ENCODE measurements around the gene HCN1.
A peak's percentile ranks its signal among the peaks of the same experiment; 100 is the strongest.
"Not testable (repeated sequence)": the region's sequence is repeated elsewhere in the genome, so short reads cannot be mapped to it uniquely, and the experiment has no call there.

Gene HCN1

DNA sequence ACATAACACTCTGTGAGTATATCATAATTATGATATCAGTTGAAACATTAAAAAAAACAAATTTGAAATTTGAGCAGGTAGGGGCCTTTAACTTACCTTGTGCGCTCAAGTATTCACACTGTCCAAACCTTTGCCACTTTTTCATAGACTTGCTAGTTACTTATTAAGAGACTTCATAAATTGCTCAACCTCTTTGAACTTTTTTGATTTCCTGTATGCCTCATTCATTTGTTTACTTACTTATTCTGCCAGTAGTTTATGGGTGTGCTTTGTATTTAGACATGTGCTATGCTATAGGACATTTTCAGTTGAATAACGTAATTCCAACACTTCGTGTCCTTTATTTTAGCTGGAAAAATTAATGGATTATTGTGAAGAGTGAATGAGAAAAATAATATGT, 204.8 kb downstream of the HCN1 start:
- TF ChIP-seq, protein P1, sequence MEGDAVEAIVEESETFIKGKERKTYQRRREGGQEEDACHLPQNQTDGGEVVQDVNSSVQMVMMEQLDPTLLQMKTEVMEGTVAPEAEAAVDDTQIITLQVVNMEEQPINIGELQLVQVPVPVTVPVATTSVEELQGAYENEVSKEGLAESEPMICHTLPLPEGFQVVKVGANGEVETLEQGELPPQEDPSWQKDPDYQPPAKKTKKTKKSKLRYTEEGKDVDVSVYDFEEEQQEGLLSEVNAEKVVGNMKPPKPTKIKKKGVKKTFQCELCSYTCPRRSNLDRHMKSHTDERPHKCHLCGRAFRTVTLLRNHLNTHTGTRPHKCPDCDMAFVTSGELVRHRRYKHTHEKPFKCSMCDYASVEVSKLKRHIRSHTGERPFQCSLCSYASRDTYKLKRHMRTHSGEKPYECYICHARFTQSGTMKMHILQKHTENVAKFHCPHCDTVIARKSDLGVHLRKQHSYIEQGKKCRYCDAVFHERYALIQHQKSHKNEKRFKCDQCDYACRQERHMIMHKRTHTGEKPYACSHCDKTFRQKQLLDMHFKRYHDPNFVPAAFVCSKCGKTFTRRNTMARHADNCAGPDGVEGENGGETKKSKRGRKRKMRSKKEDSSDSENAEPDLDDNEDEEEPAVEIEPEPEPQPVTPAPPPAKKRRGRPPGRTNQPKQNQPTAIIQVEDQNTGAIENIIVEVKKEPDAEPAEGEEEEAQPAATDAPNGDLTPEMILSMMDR (IDR thresholded peaks at IDR 0.05; ENCODE audit: insufficient read depth, low read depth, low read length, missing control alignments) = no peak

DNA sequence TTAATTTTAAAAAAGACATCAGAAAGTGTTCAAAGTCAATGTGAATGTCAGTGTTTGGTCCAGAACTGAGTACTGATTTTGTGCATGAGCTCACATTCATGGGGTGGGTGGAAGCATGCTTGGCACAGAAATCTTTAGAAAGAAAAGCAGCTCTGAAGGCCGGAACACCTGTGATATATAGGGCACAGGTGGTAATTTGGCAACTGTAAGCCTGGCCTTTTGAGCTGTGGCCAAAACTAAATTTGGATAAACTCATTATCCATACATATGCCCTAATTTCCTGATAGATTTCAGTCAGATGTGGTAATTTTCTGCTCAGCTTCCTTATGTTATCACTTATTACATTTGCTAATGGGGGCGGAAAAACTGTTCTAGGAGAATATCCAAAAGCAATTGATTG, 211.4 kb downstream of the HCN1 start:
- no peak for DNase-seq (ENCODE audit: low read depth)
- TF ChIP-seq, protein P1 (IDR thresholded peaks at IDR 0.05; ENCODE audit: insufficient read depth, low read depth, low read length, missing control alignments) = no peak
- no peak overlapping the region for H3K4me3 ChIP-seq (ENCODE audit: low read depth, low read length)

More for the DNA sequence above, 204.8 kb downstream of the HCN1 start:
- no peak for DNase-seq (ENCODE audit: low read depth)
- no peak overlapping the region for H3K4me3 ChIP-seq (ENCODE audit: low read depth, low read length)

DNA sequence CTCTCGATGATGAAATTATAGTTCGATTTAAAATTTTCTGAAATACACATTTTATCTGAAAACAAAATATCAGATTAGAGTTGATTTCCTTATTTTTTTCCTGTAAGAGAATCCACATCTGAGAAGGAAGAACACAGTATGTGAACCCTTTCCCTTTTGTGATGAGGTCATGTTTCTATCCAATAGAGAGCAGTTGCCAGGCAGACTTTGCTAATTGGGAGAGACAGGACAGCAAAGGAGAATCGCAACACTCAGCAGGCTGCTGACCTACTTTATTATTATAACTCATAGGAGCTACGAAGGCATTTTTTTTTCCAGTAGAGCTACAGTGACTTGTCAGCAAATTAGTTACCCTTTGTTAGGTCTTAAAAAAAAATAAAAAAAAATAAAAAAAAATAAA, 242.1 kb downstream of the HCN1 start:
- H3K4me3 ChIP-seq (ENCODE audit: low read depth, low read length) = no peak overlapping the region
- TF ChIP-seq, protein P1 (IDR thresholded peaks at IDR 0.05; ENCODE audit: insufficient read depth, low read depth, low read length, missing control alignments) = no peak
- peak; percentile 3 for DNase-seq (ENCODE audit: low read depth)

DNA sequence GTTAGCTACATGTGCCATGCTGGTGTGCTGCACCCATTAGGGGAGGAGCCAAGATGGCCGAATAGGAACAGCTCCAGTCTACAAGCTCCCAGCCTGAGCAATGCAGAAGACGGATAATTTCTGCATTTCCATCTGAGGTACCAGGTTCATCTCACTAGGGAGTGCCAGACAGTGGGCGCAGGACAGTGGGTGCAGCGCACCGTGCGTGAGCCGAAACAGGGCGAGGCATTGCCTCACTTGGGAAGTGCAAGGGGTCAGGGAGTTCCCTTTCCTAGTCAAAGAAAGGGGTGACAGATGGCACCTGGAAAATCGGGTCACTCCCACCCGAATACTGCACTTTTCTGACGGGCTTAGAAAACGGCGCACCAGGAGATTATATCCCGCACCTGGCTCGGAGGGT, 251.3 kb downstream of the HCN1 start:
- DNase-seq (ENCODE audit: low read depth); H3K4me3 ChIP-seq (ENCODE audit: low read depth, low read length): not testable (repeated sequence)

DNA sequence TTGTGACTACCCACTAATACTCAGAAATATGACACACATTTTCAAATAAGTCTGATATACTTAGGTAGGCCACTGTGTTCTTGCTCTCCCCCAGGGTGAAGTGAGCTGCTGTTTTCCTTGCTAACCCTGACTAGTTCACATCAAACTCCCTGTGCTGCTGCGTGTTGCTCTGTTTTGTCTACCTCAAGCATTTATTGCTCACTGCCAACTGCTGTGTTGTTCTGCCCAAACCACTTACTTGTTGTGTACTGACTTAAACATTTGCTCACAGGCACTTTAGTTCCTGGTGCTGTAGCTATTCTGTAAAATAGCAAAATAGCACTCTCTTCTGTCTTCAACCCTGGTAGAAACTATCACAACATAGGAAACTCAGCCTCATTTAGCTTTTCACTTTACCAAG, 255.7 kb downstream of the HCN1 start:
- H3K4me3 ChIP-seq (ENCODE audit: low read depth, low read length) = no peak overlapping the region
- no peak for DNase-seq (ENCODE audit: low read depth)
- TF ChIP-seq, protein P1 (IDR thresholded peaks at IDR 0.05; ENCODE audit: insufficient read depth, low read depth, low read length, missing control alignments) = no peak

DNA sequence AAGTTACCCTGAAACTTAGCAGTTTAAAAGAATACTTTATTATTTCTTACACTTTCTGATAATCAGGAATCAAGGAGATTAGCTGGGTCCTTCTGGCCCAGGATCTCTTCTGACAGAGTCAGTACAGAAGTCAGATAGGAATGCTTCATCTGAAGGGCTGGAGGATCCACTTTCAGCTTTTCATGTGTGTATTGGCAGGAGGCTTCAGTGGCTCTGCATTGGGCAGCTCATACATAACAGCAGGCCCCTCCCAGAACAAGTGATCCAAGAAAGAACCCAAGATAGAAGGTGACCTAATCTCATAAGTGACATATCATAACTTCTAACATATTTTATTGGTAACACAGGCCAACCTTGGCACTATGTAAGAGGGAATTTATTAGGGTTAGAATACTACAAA, 258.4 kb downstream of the HCN1 start:
- no peak overlapping the region for H3K4me3 ChIP-seq (ENCODE audit: low read depth, low read length)
- TF ChIP-seq, protein P1 (IDR thresholded peaks at IDR 0.05; ENCODE audit: insufficient read depth, low read depth, low read length, missing control alignments) = no peak
- DNase-seq (ENCODE audit: low read depth) = no peak

DNA sequence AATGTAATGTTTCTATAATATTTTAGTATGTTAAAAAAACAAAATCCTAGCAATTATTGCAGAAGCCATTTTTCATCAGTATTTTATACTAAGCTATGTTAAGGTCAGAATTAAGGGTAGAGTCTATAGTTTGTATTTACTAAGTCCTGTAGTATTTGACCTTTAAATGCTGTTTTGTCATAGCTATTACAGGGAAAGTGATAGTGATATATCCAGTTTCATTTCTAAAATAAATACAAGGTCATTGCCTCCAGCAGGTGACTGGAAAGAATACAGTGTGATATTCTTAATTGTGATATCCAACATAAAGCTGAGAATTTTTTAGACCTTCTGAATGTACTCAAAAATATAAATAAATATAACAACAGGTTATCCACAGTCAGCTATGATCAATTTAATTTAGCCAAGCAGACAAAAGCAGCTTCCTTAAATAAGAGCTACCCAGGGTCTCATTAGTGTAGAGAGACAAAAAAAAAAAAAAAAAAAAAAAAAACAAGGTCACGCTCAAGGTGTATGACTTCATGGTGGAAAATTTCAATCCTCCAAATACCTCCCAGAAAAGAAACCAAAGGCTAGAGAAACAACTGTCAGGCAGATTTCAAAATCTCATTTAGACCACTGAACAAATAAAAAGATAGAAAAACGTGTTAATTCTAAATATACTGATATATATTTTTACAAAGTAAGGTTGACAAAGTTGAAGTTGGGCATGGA, 278.7 kb downstream of the HCN1 start:
- TF ChIP-seq, protein P1 (IDR thresholded peaks at IDR 0.05; ENCODE audit: insufficient read depth, low read depth, low read length, missing control alignments) = no peak

More for the DNA sequence above, 278.7 kb downstream of the HCN1 start:
- DNase-seq (ENCODE audit: low read depth) = no peak
- no peak overlapping the region for H3K4me3 ChIP-seq (ENCODE audit: low read depth, low read length)

All from GM12865 (cell line).